GM12864 (cell line): Measurements from ENCODE around the gene MSTN.

Experiments
- DNase-seq: peaks from one replicate; pipeline ENCODE4 v3.0.0-alpha.2; 2011; ENCODE audit warnings: low read depth
- H3K4me3 ChIP-seq: 2 replicates; pipeline ENCODE4 v1.5.1; 2011; ENCODE audit warnings: mild to moderate bottlenecking, low read depth, low read length, control low read depth
- TF ChIP-seq, protein P1 (sequence below): IDR thresholded peaks from 2 replicates; pipeline ENCODE4 v1.5.1; 2011; ENCODE audit warnings: low read depth, mild to moderate bottlenecking, moderate library complexity, low read length, control low read depth, inconsistent platforms; ENCODE audit errors: missing control alignments

Gene MSTN

DNA sequence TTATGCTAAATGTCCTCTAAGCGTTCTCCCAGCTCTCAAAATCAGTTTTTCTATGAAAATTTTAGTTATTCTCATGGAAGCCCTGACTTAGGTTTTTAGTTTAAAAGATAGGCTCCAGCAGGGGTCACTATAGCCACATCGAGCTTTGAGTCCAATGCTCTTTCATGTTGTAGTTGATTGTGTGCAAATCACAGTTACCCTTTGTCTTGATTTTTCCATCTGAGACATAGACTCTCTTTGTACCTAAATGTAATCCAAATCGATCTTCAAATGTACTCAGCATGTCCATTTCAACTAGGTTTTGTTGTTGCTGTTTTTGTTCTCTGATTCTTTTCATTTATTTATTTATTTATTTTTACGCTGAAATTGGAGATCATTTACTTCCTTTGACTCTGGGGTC is 26.4 kb upstream of the MSTN start:
- no peak overlapping the region for H3K4me3 ChIP-seq
- TF ChIP-seq, protein P1, sequence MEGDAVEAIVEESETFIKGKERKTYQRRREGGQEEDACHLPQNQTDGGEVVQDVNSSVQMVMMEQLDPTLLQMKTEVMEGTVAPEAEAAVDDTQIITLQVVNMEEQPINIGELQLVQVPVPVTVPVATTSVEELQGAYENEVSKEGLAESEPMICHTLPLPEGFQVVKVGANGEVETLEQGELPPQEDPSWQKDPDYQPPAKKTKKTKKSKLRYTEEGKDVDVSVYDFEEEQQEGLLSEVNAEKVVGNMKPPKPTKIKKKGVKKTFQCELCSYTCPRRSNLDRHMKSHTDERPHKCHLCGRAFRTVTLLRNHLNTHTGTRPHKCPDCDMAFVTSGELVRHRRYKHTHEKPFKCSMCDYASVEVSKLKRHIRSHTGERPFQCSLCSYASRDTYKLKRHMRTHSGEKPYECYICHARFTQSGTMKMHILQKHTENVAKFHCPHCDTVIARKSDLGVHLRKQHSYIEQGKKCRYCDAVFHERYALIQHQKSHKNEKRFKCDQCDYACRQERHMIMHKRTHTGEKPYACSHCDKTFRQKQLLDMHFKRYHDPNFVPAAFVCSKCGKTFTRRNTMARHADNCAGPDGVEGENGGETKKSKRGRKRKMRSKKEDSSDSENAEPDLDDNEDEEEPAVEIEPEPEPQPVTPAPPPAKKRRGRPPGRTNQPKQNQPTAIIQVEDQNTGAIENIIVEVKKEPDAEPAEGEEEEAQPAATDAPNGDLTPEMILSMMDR = peak; percentile 70
- DNase-seq = peak; percentile 61

DNA sequence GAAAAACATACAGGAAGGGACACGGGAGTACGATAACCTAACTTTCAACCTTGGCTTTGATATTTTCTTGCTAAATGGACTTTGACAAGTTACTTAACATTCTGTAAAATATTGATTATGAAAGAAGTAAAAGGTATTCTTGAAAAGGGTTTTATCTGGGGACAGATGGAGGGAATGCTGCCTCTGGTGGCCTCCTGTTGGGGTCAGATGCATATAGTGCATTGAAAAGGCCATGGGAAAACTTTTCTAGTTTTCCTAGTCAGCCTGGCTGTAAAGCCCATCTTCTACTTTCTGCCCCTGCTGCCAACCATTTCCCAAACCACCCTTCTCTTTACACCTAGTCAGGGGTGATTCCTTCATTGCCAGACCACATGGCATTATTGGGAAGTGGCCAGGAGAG is 22.2 kb upstream of the MSTN start:
- TF ChIP-seq, protein P1 = no peak
- no peak for DNase-seq
- no peak overlapping the region for H3K4me3 ChIP-seq

DNA sequence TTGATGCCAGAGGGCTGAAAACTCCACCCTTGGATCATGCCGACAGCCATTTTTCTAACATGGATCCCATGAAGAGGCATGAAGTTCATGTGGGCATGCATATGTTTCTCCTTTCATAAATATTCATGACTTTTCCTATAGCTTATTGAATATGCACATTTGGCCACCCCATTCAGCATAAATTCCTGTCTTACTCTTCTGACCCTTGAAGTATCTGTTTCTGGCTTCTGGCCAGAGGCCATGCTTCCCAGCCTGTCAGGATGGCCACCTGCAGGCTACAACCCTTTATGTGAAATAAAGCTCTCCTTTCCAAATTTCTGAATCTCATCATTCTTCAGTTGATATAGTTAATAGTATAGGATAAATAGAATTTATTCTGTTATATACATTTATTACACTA is 19.6 kb upstream of the MSTN start:
- TF ChIP-seq, protein P1 = no peak
- no peak for DNase-seq
- no peak overlapping the region for H3K4me3 ChIP-seq

DNA sequence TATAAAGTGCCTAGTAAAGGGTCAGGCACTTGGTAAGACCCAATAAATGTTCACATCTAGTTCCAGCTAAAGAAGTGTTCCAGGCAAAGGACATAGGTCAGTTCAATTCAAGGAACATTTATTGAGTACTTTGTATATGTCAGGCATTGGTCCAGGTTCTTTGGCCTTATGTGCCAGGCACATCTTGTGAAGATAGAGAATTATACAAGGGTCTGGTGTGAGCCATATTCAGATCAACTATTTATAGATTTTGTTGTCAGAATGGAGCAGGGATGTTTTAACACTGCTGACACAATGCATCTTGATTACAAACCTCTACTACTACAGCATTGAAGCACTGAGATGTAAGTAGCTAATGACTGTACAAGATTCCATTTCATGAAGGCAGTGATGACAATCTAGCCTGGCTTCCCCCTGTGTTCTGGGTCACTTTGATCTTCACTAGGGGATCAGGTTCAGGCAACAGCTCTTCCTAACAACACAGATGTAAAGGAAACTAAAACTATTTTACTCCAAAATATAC is 18.1 kb upstream of the MSTN start:
- no peak for DNase-seq
- no peak overlapping the region for H3K4me3 ChIP-seq
- TF ChIP-seq, protein P1 = no peak

DNA sequence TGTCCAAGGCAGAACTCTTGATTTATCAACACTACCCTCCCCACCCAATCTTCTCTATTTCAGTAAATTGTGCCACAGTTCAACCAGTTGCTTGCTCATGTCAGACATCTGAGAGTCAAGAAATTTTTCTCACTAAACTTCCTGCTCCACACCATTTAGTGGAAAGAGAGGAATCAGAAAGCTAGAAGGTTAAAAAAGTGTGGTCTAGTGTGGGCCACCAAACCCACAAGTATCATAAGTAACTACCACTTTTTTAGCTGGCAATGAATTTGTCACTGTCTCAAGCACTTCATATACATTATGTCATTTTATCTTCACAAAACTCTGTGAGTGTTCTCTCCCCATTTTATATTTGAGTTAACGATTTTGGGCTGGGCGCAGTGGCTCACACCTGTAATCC is 16.6 kb upstream of the MSTN start:
- no peak for DNase-seq
- TF ChIP-seq, protein P1 = no peak
- H3K4me3 ChIP-seq = no peak overlapping the region

DNA sequence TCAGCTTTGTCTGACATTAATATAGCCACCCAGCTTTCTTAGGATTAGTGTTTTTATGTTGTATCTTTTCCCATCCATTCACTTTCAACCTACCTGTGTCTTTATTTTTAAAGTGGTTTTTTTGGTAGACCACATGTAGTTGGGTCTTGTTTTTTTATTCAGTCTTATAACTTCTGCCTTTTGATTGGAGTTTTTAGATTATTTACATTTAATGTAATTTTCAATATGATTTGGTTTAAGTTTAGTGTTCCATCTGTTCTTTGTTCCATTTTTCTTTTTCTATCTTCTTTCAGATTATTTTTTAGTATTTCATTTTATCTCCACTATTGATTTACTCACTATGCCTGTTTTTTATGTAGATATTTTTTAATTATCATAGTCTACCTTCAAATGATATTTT is 13.1 kb upstream of the MSTN start:
- DNase-seq = no peak
- H3K4me3 ChIP-seq = no peak overlapping the region
- TF ChIP-seq, protein P1 = no peak

DNA sequence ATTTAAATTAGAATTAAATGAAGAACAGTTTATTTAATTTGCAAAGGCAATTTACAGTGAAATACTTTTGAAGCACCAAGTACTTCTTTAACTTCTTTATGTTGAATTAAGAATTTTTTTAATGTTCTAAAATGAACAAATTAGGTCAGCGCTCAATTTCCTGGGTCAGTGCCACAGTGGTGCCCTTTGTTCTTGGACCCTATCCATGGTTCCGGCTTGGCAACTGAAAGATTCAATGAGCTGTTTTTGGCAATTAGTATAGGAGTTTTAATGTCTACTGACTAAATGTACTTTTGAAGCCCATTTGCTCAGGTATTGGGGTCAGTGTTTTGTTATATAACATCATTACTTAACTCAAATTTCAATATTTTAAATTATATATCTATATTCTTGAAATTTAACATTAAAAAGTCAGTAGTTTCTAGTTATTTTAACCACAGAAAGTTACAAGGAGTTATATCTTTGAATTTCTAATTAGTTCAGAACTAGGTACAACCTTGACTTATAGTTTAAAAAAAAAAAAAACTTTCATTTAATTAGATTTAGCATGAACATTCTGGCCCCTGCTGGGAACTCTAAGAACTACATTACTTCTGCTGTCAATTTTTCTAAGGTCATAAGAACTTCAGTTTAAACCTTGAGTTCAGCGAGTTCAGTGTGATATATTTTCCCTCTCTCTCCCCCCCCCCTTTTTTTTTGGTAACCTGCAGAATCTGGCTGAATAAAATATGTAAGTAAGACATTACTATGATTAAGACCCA is 7.6 kb upstream of the MSTN start:
- TF ChIP-seq, protein P1 = peak; percentile 51
- peak; percentile 51 for DNase-seq
- no peak overlapping the region for H3K4me3 ChIP-seq
